A549 (cell line): ENCODE measurements around the gene SLCO3A1. TPM values are rescaled to one million over a fixed set of nuclear protein-coding genes. Genes with fewer than 3 reads are reported as not detected.

Experiments used
- ATAC-seq, 2 experiments: fragments of 200-7000 bp in 1 of 2; fragments of >200 bp in 1 of 2; cut with Nextera tagmentation in 1 of 2; cut with Tn5 transposase in 1 of 2; 3 replicates each; pipeline versions ENCODE4 v1.8.0 to v1.9.1; 2018 to 2020; ENCODE audit warnings: mild to moderate bottlenecking in 1 of 2, moderate library complexity in 1 of 2
- CTCF ChIA-PET: fragments of 300-600 bp; sonication (Branson Sonifier 250); formaldehyde crosslinking; extraction: SDS; loops from one replicate; lab custom pipeline; 2021; ENCODE audit warnings: antibody characterized with exemption, inconsistent platforms; lab: Yijun Ruan, JAX
- POLR2A ChIA-PET: fragments of 350-600 bp; formaldehyde crosslinking; extraction: SDS; loops from one replicate; lab custom pipeline; 2021; ENCODE audit warnings: antibody characterized with exemption, inconsistent platforms; lab: Yijun Ruan, JAX
- DNase-seq, 2 experiments: peaks; one replicate each; pipeline versions ENCODE4 v3.0.0 to v3.0.0-alpha.2; 2011 to 2016; ENCODE audit warnings: low read depth in 1 of 2, low spot score in 1 of 2
- FAIRE-seq: peaks from 2 replicates; lab custom pipeline; 2011; peaks lifted over from hg19 to GRCh38; lab: Jason Lieb, UNC
- H3K27ac ChIP-seq, 2 experiments: fragments of >200 bp; sonication (Bioruptor Twin); formaldehyde crosslinking; 3 replicates each; pipeline ENCODE4 v1.5.1; 2016 to 2017
- H3K4me1 ChIP-seq: fragments of >200 bp; sonication (Bioruptor Twin); formaldehyde crosslinking; 3 replicates; pipeline ENCODE4 v1.6.1; 2016
- H3K4me2 ChIP-seq: fragments of >200 bp; sonication (Bioruptor Twin); formaldehyde crosslinking; 3 replicates; pipeline ENCODE4 v1.6.1; 2016
- H3K4me3 ChIP-seq: fragments of >200 bp; sonication (Bioruptor Twin); formaldehyde crosslinking; 3 replicates; pipeline ENCODE4 v1.5.1; 2016
- H3K9me3 ChIP-seq: fragments of >200 bp; sonication (Bioruptor Twin); formaldehyde crosslinking; 3 replicates; pipeline ENCODE4 v1.6.1; 2016
- ATOH8 ChIP-seq: fragments of 250-450 bp; sonication (Bioruptor Pico); IDR thresholded peaks from 2 replicates; pipeline ENCODE4 v1.5.0; 2020; ENCODE audit warnings: low read depth, mild to moderate bottlenecking, moderate library complexity
- BHLHE40 ChIP-seq: IDR thresholded peaks from 2 replicates; pipeline ENCODE4 v1.6.1; 2012; ENCODE audit warnings: low read depth, low read length, inconsistent platforms
- CBX2 ChIP-seq: fragments of 200-600 bp; sonication (generic); IDR thresholded peaks from 2 replicates; pipeline ENCODE4 v1.6.1; 2016; ENCODE audit warnings: low read depth, mild to moderate bottlenecking, borderline replicate concordance
- EP300 ChIP-seq, 2 experiments: fragments of >200 bp; sonication (Bioruptor Twin); formaldehyde crosslinking; IDR thresholded peaks; 2 replicates in 1 of 2; 3 replicates in 1 of 2; pipeline ENCODE4 v1.6.1; 2016 to 2017
- ESRRA ChIP-seq: fragments of 150-350 bp; IDR thresholded peaks from 2 replicates; pipeline ENCODE4 v1.6.1; 2014; ENCODE audit warnings: mild to moderate bottlenecking, low read length, borderline replicate concordance
- GATA3 ChIP-seq: IDR thresholded peaks from 2 replicates; pipeline ENCODE4 v1.6.1; 2012; ENCODE audit warnings: borderline replicate concordance
- HEYL ChIP-seq: fragments of 250-450 bp; sonication (Bioruptor Pico); IDR thresholded peaks from 2 replicates; pipeline ENCODE4 v1.8.0; 2021; ENCODE audit warnings: mild to moderate bottlenecking, moderate library complexity
- HOXB13 ChIP-seq: fragments of 250-450 bp; sonication (Bioruptor Pico); IDR thresholded peaks from 2 replicates; pipeline ENCODE4 v1.5.0; 2020; ENCODE audit warnings: low read depth, mild to moderate bottlenecking, moderate library complexity
- JUN ChIP-seq, 2 experiments: fragments of >200 bp; sonication (Bioruptor Twin); formaldehyde crosslinking; IDR thresholded peaks; 2 replicates in 1 of 2; 3 replicates in 1 of 2; pipeline ENCODE4 v1.6.1; 2016 to 2017
- JUNB ChIP-seq: fragments of >200 bp; sonication (Bioruptor Twin); formaldehyde crosslinking; IDR thresholded peaks from 2 replicates; pipeline ENCODE4 v1.6.1; 2016
- MAFK ChIP-seq: fragments of 450-650 bp; IDR thresholded peaks from 2 replicates; pipeline ENCODE4 v1.6.1; 2014; ENCODE audit not compliant: partially characterized antibody
- MAX ChIP-seq: IDR thresholded peaks from 2 replicates; pipeline ENCODE4 v1.6.1; 2012
- MYC ChIP-seq: IDR thresholded peaks from 2 replicates; pipeline ENCODE4 v1.6.1; 2012; ENCODE audit warnings: mild to moderate bottlenecking, inconsistent platforms, low read length, improper control_type of control experiment, borderline replicate concordance
- RAD21 ChIP-seq, 2 experiments: fragments of >200 bp in 1 of 2; sonication (Bioruptor Twin) in 1 of 2; formaldehyde crosslinking in 1 of 2; IDR thresholded peaks in 1 of 2; conservative IDR thresholded peaks in 1 of 2; 2 replicates in 1 of 2; 3 replicates in 1 of 2; pipeline ENCODE4 v1.6.1; 2012 to 2018; ENCODE audit warnings: inconsistent platforms in 1 of 2
- RARB ChIP-seq: fragments of 250-450 bp; sonication (Bioruptor Pico); IDR thresholded peaks from 2 replicates; pipeline ENCODE4 v1.8.0; 2021; ENCODE audit warnings: mild to moderate bottlenecking, moderate library complexity
- SREBF2 ChIP-seq: fragments of 450-650 bp; IDR thresholded peaks from 2 replicates; pipeline ENCODE4 v1.6.1; 2014; ENCODE audit warnings: mild to moderate bottlenecking, moderate library complexity
- USF2 ChIP-seq: fragments of 450-650 bp; IDR thresholded peaks from 2 replicates; pipeline ENCODE4 v1.6.1; 2014; ENCODE audit warnings: antibody characterized with exemption
- WGBS: methylation state at CpG from one replicate; pipeline ENCODE4 v1.1.6; 2017; ENCODE audit errors: missing lambda C conversion rate; 5-methylcytosine and 5-hydroxymethylcytosine counted together
- polyA plus RNA-seq, 4 experiments: library from polyadenylated mRNA; depleted of rRNA in 3 of 4; stranded (reverse); fragments of >200 nt; fragmentation: RNase III in 1 of 4; extraction: RNeasy Plus Mini Kit Qiagen cat#74134 plus additional on column Dnase treatment in 1 of 4; gene quantifications; 2 replicates in 3 of 4; 3 replicates in 1 of 4; pipeline ENCODE4 v1.2.3, GENCODE V29; 2011 to 2017
- TF ChIP-seq, protein P1 (sequence below): IDR thresholded peaks from 2 replicates; pipeline ENCODE4 v1.6.1; 2012; ENCODE audit warnings: low read depth, borderline replicate concordance
- TF ChIP-seq, protein P2 (sequence below): fragments of >200 bp; sonication (Bioruptor Twin); formaldehyde crosslinking; IDR thresholded peaks from 3 replicates; pipeline ENCODE4 v1.6.1; 2016
- TF ChIP-seq, protein P3 (sequence below): fragments of >200 bp; sonication (Bioruptor Twin); formaldehyde crosslinking; IDR thresholded peaks from 2 replicates; pipeline ENCODE4 v1.6.1; 2016

SLCO3A1 gene
- polyA plus RNA-seq, 2 of the 4 experiments (the other 2 are of a cell fraction), result 16.8 to 17.0 TPM

- ATAC-seq, result no peak
- Histone ChIP-seq H3K4me2 (peak overlapping the region; percentile 64; the same call in 1 of the 3 replicates), H3K9me3 (no peaks in the 10 kb centered on the region), H3K27ac (peak overlapping the region in 1 of 2 experiments; percentile 70; a peak in 3 of 6 replicates), H3K4me1 (peaks cover 51% of the 10 kb centered on the region), H3K4me3 (no peak overlapping the region)
- POLR2A ChIA-PET, result no interaction called here
- 88% methylated on average over 7 of the region's 7 CpGs for WGBS
- FAIRE-seq, result no peak
- CTCF ChIA-PET, result interaction anchor here (0.7 to 4.5 kb wide), 19 partner anchors 8 to 644 kb away, joined by 3 to 22 read pairs (median 4); partner anchors contain the start of gene SLCO3A1
- no peak for TF ChIP-seq RARB (CRISPR knock-in tag)
- TF ChIP-seq, protein P1, sequence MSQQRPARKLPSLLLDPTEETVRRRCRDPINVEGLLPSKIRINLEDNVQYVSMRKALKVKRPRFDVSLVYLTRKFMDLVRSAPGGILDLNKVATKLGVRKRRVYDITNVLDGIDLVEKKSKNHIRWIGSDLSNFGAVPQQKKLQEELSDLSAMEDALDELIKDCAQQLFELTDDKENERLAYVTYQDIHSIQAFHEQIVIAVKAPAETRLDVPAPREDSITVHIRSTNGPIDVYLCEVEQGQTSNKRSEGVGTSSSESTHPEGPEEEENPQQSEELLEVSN, result no peak
- TF ChIP-seq EP300 (IDR thresholded peaks at IDR 0.05), result no peak
- TF ChIP-seq, protein P2, sequence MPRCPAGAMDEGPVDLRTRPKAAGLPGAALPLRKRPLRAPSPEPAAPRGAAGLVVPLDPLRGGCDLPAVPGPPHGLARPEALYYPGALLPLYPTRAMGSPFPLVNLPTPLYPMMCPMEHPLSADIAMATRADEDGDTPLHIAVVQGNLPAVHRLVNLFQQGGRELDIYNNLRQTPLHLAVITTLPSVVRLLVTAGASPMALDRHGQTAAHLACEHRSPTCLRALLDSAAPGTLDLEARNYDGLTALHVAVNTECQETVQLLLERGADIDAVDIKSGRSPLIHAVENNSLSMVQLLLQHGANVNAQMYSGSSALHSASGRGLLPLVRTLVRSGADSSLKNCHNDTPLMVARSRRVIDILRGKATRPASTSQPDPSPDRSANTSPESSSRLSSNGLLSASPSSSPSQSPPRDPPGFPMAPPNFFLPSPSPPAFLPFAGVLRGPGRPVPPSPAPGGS, result no peak
- no peak for TF ChIP-seq JUNB
- TF ChIP-seq CBX2, result no peak
- TF ChIP-seq MAX, result no peak
- no peak for TF ChIP-seq MYC
- TF ChIP-seq HOXB13 (CRISPR knock-in tag), result no peak
- TF ChIP-seq USF2, result no peak
- TF ChIP-seq MAFK, result no peak
- TF ChIP-seq ATOH8, result no peak
- no peak for DNase-seq
Measured at GRCh38 chr15:91947293-91947679, 93.8 kb downstream of the SLCO3A1 start.

DNA sequence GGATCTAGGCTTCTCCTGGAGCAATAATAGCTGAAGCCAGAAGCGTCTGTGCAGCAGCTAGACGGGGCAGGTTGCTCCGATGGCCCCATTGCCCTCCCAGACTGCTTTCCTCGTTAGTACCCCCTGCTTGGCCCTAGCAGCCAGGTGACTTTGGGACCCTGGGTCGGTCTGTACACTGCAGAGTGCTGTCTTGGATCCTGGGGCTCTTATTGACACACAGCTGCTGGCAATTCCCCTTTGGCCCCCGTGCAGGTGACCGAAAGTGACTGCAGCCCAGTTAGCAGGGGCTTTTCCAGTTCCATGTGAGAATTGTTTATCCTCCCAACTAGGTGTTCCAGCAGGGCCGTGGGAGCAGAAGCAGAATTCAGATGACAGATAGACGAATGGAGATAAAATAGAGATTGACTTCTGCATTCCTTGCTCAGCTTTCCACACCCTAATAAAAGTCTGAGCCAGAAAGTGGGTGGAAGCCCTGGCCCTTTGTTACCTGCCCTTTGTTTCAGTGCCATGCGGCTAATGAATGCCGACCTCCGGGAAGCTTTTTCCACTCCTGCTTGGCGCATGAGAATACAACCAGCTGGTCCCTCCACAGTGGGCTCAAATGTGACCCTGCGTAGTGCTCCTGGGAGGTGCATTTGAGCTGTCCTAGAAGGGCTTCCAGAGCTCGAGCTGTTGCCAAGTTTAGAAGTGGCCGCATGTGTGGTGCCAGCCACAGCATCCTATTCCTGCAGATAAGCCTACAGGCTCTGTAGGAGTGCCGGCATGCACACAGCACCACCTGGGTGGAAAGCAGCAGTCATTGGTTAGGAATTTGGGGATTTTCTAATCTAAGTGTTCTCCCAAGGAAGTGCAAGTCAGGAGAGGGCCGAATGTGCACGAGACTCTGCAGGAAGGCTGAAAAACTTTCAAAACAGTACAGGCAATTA is 94.4 kb downstream of the SLCO3A1 start:
- peak overlapping the region; percentile 6 to 70; a peak in 3 of 6 replicates for H3K27ac ChIP-seq
- TF ChIP-seq HOXB13 (CRISPR knock-in tag) (no peak), SREBF2 (no peak), GATA3 (peak; percentile 33; the same call in 1 of the 2 replicates), MAX (peak; percentile 78), BHLHE40 (peak; percentile 62; the same call in 1 of the 2 replicates), MAFK (no peak), MYC (no peak), JUN (IDR thresholded peaks at IDR 0.05) (no peak), HEYL (CRISPR knock-in tag) (no peak), ATOH8 (0 out of 2 replicates have a peak, but pooled peaks have one; percentile 23), RAD21 (conservative IDR thresholded peaks at IDR 0.05 in 1 of 2, IDR thresholded peaks at IDR 0.05 in 1 of 2) (0 out of 5 replicates have a peak, but pooled peaks of 1 of the 2 experiments have one; percentile 7), ESRRA (no peak)
- TF ChIP-seq, protein P3, sequence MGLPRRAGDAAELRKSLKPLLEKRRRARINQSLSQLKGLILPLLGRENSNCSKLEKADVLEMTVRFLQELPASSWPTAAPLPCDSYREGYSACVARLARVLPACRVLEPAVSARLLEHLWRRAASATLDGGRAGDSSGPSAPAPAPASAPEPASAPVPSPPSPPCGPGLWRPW, result no peak
- TF ChIP-seq, all 56 proteins: peak for 5
- DNase-seq (peak; percentile 55 to 67), FAIRE-seq (no peak), ATAC-seq (peak; percentile 73 to 81)
- Histone ChIP-seq H3K4me2 (peak overlapping the region; percentile 64), H3K4me1 (peaks cover 46% of the 10 kb centered on the region), H3K9me3 (no peaks in the 10 kb centered on the region), H3K4me3 (no peak overlapping the region)
- POLR2A ChIA-PET, result no interaction called here
- WGBS, result 53% methylated on average over 19 of the region's 19 CpGs
- CTCF ChIA-PET, result interaction anchor here (0.7 to 4.5 kb wide), 16 partner anchors 8 to 645 kb away, joined by 3 to 22 read pairs (median 4); partner anchors contain the start of gene SLCO3A1
